Jurkat, Clone E6-1 (cell line): ENCODE data around the gene MVD.
"Not testable (repeated sequence)": the region's sequence is repeated elsewhere in the genome, so short reads cannot be mapped to it uniquely, and the experiment has no call there.

Experiments used
- DNase-seq: peaks from one replicate; pipeline ENCODE4 v3.0.0-alpha.2; 2011; ENCODE audit warnings: low read depth, low spot score
- H3K4me3 ChIP-seq: 2 replicates; pipeline ENCODE4 v1.5.1; 2011; ENCODE audit warnings: mild to moderate bottlenecking, low read length, control low read depth, moderate library complexity

MVD gene

GRCh38 chr16:88617268-88618031 is 45.4 kb downstream of the MVD start:
- H3K4me3 ChIP-seq, result no peak overlapping the region
- no peak for DNase-seq

GRCh38 chr16:88616736-88617135 is 46.2 kb downstream of the MVD start:
- no peak for DNase-seq

GRCh38 chr16:88616320-88616719 is 46.6 kb downstream of the MVD start:
- no peak for DNase-seq

More at GRCh38 chr16:88616736-88617135, 46.2 kb downstream of the MVD start:
- no peak overlapping the region for H3K4me3 ChIP-seq

GRCh38 chr16:88614818-88615580 is 47.9 kb downstream of the MVD start:
- no peak overlapping the region for H3K4me3 ChIP-seq
- DNase-seq, result no peak

More at GRCh38 chr16:88616320-88616719, 46.6 kb downstream of the MVD start:
- H3K4me3 ChIP-seq, result no peak overlapping the region

DNA sequence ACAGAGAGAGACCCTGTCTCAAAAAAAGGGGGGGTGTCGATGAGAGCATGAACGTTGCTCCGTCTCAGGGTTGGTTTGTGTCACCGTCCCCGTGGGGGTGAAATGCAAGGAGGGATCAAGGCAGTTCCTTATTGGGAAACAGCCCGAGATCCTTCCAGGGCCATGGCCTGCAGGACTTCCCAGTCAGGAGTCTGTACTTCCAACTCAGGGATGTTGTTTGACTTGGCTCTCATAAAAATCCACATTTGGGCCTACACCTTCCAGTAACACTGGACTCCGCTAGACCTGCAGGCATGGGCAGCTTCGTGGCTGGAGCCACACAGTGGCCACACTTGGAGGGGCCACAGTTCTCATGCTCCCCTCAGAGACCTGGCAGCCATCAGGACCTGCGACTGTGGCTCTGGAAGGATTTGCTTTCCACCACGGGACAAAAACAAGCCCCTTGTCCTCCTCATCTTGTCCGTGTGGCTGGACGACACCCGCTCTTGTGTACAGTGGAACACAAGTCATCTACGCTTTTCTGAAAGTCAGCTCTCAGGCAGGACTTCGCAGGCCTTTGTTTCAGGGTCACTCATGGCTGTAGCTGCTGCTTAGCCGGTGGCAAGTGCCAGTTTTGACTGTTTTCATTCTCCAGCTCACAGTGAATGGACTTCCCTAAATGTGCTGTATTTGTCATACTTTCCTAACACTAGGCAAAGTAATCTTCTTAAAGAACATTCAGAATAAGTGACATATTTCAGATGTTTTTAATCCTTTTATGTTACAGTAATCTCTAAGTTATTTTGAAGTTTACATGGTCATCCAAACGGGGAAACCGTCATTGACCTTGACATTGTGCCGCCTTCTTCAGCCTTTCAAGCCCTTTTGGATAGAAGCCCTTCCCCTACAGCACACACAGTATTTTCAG is 48.7 kb downstream of the MVD start:
- H3K4me3 ChIP-seq, result no peak overlapping the region
- DNase-seq, result no peak

GRCh38 chr16:88613293-88613692 is 49.6 kb downstream of the MVD start:
- DNase-seq, result no peak

GRCh38 chr16:88610909-88611812 is 51.7 kb downstream of the MVD start:
- H3K4me3 ChIP-seq, result no peak overlapping the region
- no peak for DNase-seq

More at GRCh38 chr16:88613293-88613692, 49.6 kb downstream of the MVD start:
- H3K4me3 ChIP-seq, result no peak overlapping the region

DNA sequence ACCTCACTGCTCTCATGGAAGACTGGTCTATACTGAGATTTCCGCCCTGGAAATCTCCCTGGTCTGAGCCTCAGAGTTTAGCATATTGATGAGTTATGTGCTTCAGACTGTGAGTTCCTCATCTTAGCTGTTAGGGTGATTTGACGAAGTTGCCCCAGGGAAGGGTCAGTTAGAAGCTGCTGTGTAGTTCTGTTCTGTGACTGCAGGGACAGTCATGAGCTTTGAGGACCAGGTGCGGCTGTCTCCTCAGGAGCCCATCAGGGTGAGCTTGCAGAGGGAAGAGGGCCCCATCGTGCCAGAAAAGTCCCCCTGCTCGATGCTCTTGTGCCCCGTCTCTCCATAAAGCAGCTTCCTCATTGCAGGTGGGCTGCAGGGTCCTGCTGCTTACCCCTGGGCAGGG is 52.8 kb downstream of the MVD start:
- no peak overlapping the region for H3K4me3 ChIP-seq
- DNase-seq, result no peak

- H3K4me3 ChIP-seq, DNase-seq: not testable (repeated sequence)
Observed at GRCh38 chr16:88609426-88609825, 53.5 kb downstream of the MVD start.

DNA sequence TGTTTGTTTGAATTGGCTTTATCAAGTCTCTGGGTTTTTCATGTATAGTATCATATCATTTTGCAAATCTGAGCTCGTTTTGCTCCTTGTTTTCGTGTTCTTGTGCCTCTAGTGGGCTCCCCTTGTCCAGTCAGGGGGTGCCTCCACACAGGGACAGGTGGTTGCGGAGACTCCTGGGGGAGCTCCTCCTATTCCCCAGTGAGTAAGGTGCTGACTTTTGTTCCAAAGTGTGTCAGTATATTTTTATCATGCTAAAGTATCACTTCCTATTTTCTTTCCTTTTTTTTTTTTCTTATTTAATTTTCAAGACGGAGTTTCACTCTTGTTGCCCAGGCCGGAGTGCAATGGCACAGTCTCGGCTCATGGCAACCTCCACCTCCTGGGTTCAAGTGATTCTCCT is 54.8 kb downstream of the MVD start:
- no peak for DNase-seq
- no peak overlapping the region for H3K4me3 ChIP-seq

DNA sequence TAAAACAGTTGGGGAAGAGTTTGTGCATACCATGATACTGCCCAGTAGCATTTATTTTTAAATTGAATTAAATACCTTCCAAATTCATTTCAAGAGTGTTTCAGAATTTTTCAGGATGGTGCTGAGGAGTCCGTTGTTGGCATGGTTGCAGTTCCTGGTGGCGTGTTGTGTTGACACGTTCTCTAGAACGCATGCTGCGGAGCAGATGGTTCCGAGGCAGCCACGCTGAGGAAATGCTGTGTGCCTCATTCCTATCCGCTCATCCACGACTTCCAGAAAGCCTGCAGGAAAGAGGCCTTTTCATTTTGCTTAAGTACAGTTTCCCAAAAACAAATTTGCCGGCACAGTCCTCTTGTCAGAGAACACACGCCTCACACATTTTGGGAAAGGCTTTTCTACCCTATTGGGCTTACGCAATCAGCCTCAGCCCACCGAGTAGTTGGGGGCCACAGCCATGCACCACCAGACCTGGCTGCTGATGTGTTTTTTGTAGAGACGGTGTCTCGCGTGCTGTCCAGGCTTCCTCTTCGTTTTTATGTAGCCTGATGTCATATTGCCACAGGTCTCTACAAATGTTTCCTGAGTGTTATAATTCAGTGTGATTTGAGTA is 56.6 kb downstream of the MVD start:
- no peak for DNase-seq
- H3K4me3 ChIP-seq, result no peak overlapping the region

DNA sequence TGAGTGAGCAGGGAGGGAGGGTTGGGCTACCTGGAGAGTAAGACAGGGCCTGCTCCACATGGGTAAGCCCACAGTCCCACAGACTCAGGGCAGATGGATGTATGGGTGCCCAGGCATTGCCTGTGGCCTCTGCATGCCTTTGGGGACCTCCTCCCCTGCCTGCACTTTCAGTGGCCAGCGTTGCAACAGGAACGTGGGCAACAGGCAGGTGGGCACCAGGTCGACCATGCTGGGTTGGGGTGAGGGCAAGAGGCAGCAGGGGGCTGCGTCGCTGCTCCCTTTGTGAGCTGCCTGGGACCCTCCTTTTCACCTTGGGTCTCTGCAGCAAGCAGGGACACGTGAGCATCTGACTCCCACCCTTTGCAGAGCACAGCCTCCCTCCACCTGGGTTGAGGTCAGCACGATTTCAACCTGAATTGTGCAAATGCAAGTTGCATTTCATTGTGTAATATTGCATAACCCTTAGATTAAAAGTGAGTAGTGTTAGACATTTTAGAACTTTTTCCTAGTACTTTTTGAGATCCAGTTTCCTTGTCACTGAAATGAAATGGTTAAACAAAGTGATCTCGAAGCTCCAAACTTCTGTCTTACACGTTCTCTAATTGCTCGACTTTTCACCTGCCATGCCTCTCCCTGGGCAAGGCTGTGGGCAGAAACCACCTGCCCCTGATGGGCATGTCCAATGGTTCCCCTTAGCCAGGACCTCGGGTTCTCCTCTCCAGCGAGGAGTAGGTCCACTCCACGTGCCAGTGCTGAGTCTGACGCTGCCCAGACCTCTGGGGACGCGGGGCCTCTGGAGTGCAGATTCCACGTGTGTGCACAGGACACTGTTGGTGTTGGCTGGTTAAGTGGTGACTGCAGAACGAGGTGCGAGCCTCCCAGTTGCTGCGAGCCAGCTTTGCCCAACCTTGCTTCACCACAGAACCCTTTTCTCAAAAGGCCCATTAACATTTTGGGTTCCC is 57.4 kb downstream of the MVD start:
- DNase-seq, result no peak
- H3K4me3 ChIP-seq, result no peak overlapping the region

DNA sequence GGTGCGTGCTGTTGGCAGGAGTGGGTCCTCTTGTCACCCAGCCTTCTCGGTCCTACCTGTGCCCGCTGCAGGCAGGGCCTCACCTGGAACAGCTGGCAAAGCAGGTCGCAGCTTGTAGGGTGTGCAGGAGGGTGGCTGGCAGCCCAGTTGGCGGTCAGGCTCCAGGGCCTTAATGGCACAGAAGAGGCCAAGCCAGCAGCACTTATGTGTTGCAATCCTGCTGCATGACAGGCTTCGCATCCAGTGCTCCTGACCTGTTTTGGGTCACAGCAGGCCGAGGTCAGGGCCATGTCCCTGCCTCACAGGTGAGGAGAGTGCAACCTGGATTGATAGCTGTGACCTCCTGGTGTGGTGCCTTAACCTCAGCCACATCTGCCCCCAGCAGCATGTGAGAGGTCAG is 60.8 kb downstream of the MVD start:
- DNase-seq, result no peak
- H3K4me3 ChIP-seq, result no peak overlapping the region
